Lower lobe of right lung (tissue), 2 donors: ENCODE data around the gene DHX34. TPM values are rescaled to one million over a fixed set of nuclear protein-coding genes. Genes with fewer than 3 reads are reported as not detected.

Source experiments
- ATAC-seq, 2 donors: fragments of 200-7000 bp; cut with Tn5 transposase; one replicate each; pipeline ENCODE4 v1.9.1; 2020 to 2022; ENCODE audit warnings: mild to moderate bottlenecking in 2 of 2, moderate library complexity in 2 of 2
- DNase-seq: peaks from one replicate; pipeline ENCODE4 v3.0.0-alpha.2; 2020
- H3K27ac ChIP-seq: fragments of 200-600 bp; one replicate; pipeline ENCODE4 v1.8.0; 2022
- H3K27me3 ChIP-seq: fragments of 200-600 bp; one replicate; pipeline ENCODE4 v1.8.0; 2022; ENCODE audit warnings: low read depth
- H3K36me3 ChIP-seq: fragments of 200-600 bp; one replicate; pipeline ENCODE4 v1.8.0; 2022; ENCODE audit warnings: mild to moderate bottlenecking
- H3K4me1 ChIP-seq: fragments of 200-600 bp; one replicate; pipeline ENCODE4 v1.8.0; 2022
- H3K4me3 ChIP-seq: fragments of 200-600 bp; one replicate; pipeline ENCODE4 v1.8.0; 2022; ENCODE audit warnings: mild to moderate bottlenecking
- H3K9me3 ChIP-seq: fragments of 200-600 bp; one replicate; pipeline ENCODE4 v1.8.0; 2022
- intact Hi-C: fragments of 100-400 bp; cut with DNase I; formaldehyde crosslinking; loops from one replicate; pipeline ENCODE4 v1.11.0; 2022
- total RNA-seq: library from RNA; stranded (reverse); fragmentation: NEBNext Ultra II Directional; extraction: Animal tissue kit (Norgen Biotek cat#: 25700); gene quantifications from one replicate; pipeline ENCODE4 v1.2.1, GENCODE V29; 2021
- TF ChIP-seq, protein P1 (sequence below): fragments of 200-600 bp; IDR thresholded peaks from one replicate; pipeline ENCODE4 v1.8.0; 2022; ENCODE audit warnings: antibody characterized with exemption, mild to moderate bottlenecking
- donor health status: DM: no; HTN: yes; CAD: no; lungs with severe emphysema.

Gene DHX34
- total RNA-seq, 1 donor from 2014 or later, result 14.5 TPM

DNA sequence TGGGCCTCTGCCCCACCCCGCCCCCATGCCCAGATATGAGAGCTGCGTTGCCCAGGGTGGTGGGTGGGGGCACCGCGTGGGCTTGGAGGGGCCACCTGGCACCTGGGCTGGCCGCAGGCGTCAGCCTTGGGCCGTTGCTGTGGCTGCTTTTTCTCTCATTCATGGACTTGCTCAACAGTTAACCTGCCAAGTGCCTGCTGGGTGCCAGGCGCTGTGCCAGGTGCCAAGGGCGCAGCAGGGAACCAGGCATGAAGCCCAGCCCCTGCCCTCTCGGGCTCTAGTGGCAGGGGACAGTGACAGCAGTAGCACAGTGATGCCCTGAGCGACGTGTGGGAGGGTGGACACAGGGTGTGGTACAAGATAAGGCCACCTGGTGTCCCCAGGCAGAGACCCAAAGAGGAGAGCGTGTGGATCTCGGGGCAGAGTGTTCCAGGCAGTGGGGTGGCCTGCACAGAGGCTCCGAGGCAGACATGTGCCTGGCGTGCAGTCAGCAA, 28.1 kb downstream of the DHX34 start:
- Histone ChIP-seq H3K27ac (no peak overlapping the region), H3K4me3 (no peak overlapping the region), H3K36me3 (peaks cover 97% of the 10 kb centered on the region), H3K27me3 (no peaks in the 10 kb centered on the region), H3K9me3 (no peaks in the 10 kb centered on the region), H3K4me1 (no peaks in the 10 kb centered on the region)
- TF ChIP-seq, protein P1, sequence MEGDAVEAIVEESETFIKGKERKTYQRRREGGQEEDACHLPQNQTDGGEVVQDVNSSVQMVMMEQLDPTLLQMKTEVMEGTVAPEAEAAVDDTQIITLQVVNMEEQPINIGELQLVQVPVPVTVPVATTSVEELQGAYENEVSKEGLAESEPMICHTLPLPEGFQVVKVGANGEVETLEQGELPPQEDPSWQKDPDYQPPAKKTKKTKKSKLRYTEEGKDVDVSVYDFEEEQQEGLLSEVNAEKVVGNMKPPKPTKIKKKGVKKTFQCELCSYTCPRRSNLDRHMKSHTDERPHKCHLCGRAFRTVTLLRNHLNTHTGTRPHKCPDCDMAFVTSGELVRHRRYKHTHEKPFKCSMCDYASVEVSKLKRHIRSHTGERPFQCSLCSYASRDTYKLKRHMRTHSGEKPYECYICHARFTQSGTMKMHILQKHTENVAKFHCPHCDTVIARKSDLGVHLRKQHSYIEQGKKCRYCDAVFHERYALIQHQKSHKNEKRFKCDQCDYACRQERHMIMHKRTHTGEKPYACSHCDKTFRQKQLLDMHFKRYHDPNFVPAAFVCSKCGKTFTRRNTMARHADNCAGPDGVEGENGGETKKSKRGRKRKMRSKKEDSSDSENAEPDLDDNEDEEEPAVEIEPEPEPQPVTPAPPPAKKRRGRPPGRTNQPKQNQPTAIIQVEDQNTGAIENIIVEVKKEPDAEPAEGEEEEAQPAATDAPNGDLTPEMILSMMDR, result no peak
- intact Hi-C loops, result no loop called here
- DNase-seq, result no peak
- ATAC-seq, result no peak

DNA sequence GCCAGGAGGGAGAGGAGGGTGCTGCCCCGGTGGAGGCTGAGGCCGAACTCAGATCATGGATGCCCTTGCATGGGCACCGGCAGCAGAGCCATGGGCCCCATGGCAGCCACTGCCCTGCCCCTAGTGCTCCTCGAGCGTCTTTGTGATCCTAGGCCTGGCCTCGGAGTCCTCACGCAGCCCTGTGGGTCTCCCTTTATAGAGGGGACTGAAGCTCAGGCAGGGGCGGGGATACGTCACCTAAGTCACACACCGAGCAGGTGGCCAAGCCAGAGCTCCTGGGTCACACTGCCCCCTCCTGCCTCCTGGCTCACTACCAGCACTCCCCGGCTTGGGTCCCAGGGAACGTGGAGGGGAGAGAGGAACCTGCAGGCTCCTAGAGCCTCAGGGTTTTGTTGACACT, 28.7 kb downstream of the DHX34 start:
- H3K4me3 ChIP-seq, result no peak overlapping the region
- H3K4me1 ChIP-seq, result no peaks in the 10 kb centered on the region
- H3K9me3 ChIP-seq, result no peaks in the 10 kb centered on the region
- no peak for DNase-seq
- H3K27ac ChIP-seq, result no peak overlapping the region
- TF ChIP-seq, protein P1, result no peak
- no peak for ATAC-seq
- H3K36me3 ChIP-seq, result peaks cover 95% of the 10 kb centered on the region
- intact Hi-C loops, result no loop called here
- H3K27me3 ChIP-seq, result no peaks in the 10 kb centered on the region

DNA sequence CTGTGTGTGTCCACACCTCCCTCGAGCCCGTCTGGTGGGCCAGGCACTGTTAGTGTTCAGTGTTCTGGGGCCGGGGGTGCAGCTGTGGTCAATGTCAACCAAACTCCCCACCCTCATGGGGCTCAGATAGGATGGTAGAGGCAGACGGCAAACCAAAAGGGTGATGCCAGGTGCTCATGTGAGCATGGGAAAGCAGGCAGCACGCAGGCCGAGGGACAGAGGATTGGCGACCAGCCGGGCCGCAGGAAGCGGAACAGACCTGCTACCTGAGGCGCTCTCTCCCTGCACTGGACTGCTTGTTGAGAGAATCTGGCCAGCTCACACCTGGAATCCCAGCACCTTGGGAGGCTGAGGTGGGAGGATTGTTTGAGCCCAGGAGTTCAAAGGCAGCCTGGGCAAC, 29.1 kb downstream of the DHX34 start:
- Histone ChIP-seq H3K27me3 (no peaks in the 10 kb centered on the region), H3K4me3 (no peak overlapping the region), H3K9me3 (no peaks in the 10 kb centered on the region), H3K36me3 (peaks cover 90% of the 10 kb centered on the region), H3K27ac (no peak overlapping the region), H3K4me1 (no peaks in the 10 kb centered on the region)
- TF ChIP-seq, protein P1, result no peak
- DNase-seq (no peak), ATAC-seq (no peak)
- intact Hi-C loops, result no loop called here

DNA sequence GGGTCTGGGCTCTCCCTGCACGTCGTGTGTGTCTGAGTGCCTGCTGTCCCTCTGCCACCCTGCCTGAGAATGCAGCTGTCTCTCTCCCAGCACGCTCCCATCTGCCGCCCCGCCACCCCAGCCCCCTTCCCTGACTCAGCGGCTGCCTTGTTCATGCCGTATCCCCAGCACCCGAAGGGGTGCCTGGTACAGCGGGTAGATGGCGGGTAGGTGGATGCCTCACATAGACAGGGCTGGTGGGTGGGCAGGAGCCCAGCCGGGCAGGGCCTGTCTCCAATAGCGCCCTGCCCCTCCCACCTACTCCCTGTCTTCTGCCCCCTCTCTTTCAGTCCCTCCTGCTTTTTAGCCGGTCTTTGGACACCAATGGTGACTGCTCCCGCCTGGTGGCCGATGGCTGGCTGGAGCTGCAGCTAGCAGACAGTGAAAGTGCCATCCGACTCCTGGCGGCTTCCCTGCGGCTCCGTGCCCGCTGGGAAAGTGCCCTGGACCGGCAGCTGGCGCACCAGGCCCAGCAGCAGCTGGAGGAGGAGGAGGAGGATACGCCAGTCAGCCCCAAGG, 30.3 kb downstream of the DHX34 start:
- Histone ChIP-seq H3K27me3 (no peaks in the 10 kb centered on the region), H3K27ac (no peak overlapping the region), H3K4me1 (no peaks in the 10 kb centered on the region), H3K9me3 (no peaks in the 10 kb centered on the region), H3K36me3 (peaks cover 78% of the 10 kb centered on the region), H3K4me3 (no peak overlapping the region)
- TF ChIP-seq, protein P1, result no peak
- ATAC-seq (no peak), DNase-seq (no peak)
- intact Hi-C loops, result no loop called here

DNA sequence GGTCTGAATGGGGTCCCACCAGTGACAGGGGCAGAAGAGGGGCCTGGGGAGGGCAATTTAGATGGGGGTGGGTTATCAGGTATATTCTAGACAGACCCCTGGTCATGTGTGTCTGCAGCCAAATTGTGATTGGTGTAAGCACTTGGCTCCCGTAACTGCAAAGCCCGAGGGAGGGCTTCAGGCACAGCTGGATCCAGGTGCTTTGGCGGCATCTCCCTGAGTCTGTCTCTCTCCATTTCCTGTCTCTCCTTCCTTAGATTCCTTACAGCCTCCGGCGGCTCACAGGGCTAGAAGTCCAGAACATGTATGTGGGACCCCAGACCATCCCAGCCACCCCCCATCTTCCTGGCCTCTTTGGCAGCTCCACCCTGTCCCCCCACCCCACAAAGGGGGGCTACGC, 31.4 kb downstream of the DHX34 start:
- TF ChIP-seq, protein P1, result no peak
- H3K4me3 ChIP-seq, result no peak overlapping the region
- H3K27ac ChIP-seq, result no peak overlapping the region
- no peaks in the 10 kb centered on the region for H3K27me3 ChIP-seq
- peaks cover 67% of the 10 kb centered on the region for H3K36me3 ChIP-seq
- H3K9me3 ChIP-seq, result no peaks in the 10 kb centered on the region
- H3K4me1 ChIP-seq, result no peaks in the 10 kb centered on the region
- intact Hi-C loops, result no loop called here
- ATAC-seq (no peak), DNase-seq (no peak)
